Gastroesophageal sphincter (tissue), 3 donors: ENCODE results near the gene CELSR2.

Experiments
- CTCF ChIP-seq, 4 experiments: fragments of 200-600 bp in 2 of 4; fragments of 450-650 bp in 2 of 4; sonication (generic) in 1 of 4; IDR thresholded peaks; one replicate each; pipeline ENCODE4 v1.5.1; 2017 to 2019; ENCODE audit warnings: antibody characterized with exemption in 4 of 4, mild to moderate bottlenecking in 2 of 4, moderate library complexity in 2 of 4
- POLR2A ChIP-seq, 2 donors: fragments of 450-650 bp; IDR thresholded peaks; one replicate each; pipeline ENCODE4 v1.6.1; 2017; ENCODE audit warnings: antibody characterized with exemption in 2 of 2, mild to moderate bottlenecking in 2 of 2, moderate library complexity in 1 of 2

- TF ChIP-seq CTCF (IDR thresholded peaks at IDR 0.05) (no peak), POLR2A (IDR thresholded peaks at IDR 0.05) (no peak)
Observed at GRCh38 chr1:109282497-109282951, 33.2 kb downstream of the CELSR2 start.
